Neutrophil (primary cell): ENCODE measurements around the gene DNPEP.

Experiments used
- H3K27ac ChIP-seq: fragments of 200-600 bp; sonication (generic); 2 replicates; pipeline ENCODE4 v1.5.1; 2016; ENCODE audit warnings: mild to moderate bottlenecking, moderate library complexity
- H3K27me3 ChIP-seq: fragments of 200-600 bp; sonication (generic); 2 replicates; pipeline ENCODE4 v1.6.0; 2016; ENCODE audit warnings: mild to moderate bottlenecking
- H3K36me3 ChIP-seq: fragments of 200-600 bp; sonication (generic); 2 replicates; pipeline ENCODE4 v1.5.1; 2017
- H3K4me1 ChIP-seq, 2 experiments: fragments of 200-600 bp in 1 of 2; sonication (generic) in 1 of 2; 1 replicate in 1 of 2; 2 replicates in 1 of 2; pipeline versions ENCODE4 v1.5.1 to v1.6.1; 2013 to 2016; ENCODE audit warnings: low read depth in 1 of 2, low read length in 1 of 2, mild to moderate bottlenecking in 1 of 2, moderate library complexity in 1 of 2; ENCODE audit not compliant: control insufficient read depth in 1 of 2, insufficient read depth in 1 of 2
- H3K4me3 ChIP-seq, 2 experiments: fragments of 200-600 bp in 1 of 2; sonication (generic) in 1 of 2; 1 replicate in 1 of 2; 2 replicates in 1 of 2; pipeline ENCODE4 v1.5.1; 2013 to 2016; ENCODE audit warnings: low read depth in 1 of 2, low read length in 1 of 2, mild to moderate bottlenecking in 1 of 2, moderate library complexity in 1 of 2
- H3K9me3 ChIP-seq: fragments of 200-600 bp; sonication (generic); 2 replicates; pipeline ENCODE4 v1.5.1; 2016
- TF ChIP-seq, protein P1 (sequence below): fragments of 200-600 bp; sonication (generic); IDR thresholded peaks from 2 replicates; pipeline ENCODE4 v1.5.1; 2016; ENCODE audit warnings: antibody characterized with exemption

The DNPEP gene

GRCh38 chr2:219417374-219417773, 29.7 kb upstream of the DNPEP start:
- Histone ChIP-seq H3K4me1 (no peaks in the 10 kb centered on the region), H3K27me3 (peaks cover 97% of the 10 kb centered on the region), H3K27ac (no peak overlapping the region), H3K4me3 (no peak overlapping the region), H3K36me3 (no peaks in the 10 kb centered on the region), H3K9me3 (no peaks in the 10 kb centered on the region)
- TF ChIP-seq, protein P1, sequence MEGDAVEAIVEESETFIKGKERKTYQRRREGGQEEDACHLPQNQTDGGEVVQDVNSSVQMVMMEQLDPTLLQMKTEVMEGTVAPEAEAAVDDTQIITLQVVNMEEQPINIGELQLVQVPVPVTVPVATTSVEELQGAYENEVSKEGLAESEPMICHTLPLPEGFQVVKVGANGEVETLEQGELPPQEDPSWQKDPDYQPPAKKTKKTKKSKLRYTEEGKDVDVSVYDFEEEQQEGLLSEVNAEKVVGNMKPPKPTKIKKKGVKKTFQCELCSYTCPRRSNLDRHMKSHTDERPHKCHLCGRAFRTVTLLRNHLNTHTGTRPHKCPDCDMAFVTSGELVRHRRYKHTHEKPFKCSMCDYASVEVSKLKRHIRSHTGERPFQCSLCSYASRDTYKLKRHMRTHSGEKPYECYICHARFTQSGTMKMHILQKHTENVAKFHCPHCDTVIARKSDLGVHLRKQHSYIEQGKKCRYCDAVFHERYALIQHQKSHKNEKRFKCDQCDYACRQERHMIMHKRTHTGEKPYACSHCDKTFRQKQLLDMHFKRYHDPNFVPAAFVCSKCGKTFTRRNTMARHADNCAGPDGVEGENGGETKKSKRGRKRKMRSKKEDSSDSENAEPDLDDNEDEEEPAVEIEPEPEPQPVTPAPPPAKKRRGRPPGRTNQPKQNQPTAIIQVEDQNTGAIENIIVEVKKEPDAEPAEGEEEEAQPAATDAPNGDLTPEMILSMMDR: no peak

DNA sequence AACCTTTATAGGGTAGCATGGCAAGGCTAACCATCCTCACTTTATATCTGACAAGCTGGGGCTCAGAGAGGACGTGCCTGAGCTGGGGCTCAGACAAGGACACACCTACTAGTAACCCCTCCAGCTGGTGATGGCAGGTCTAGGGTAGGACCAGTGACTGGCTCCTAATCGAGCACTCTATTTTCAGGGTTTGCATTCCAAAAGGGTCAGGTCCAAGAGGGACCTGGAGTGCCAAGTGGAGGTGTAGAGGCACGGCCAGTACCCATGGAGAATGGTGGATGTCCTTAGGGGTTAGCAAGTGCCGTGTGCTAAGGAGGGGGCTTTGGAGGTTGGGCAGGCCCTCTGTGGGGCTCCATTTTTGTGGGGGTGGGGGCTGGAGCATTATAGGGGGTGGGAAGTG, 29.2 kb upstream of the DNPEP start:
- TF ChIP-seq, protein P1: no peak
- Histone ChIP-seq H3K27ac (no peak overlapping the region), H3K9me3 (no peaks in the 10 kb centered on the region), H3K36me3 (no peaks in the 10 kb centered on the region), H3K27me3 (peaks cover 98% of the 10 kb centered on the region), H3K4me3 (no peak overlapping the region), H3K4me1 (no peaks in the 10 kb centered on the region)

- Histone ChIP-seq H3K27me3 (peaks cover 100% of the 10 kb centered on the region), H3K27ac (no peak overlapping the region), H3K4me1 (no peaks in the 10 kb centered on the region), H3K9me3 (no peaks in the 10 kb centered on the region), H3K4me3 (no peak overlapping the region), H3K36me3 (no peaks in the 10 kb centered on the region)
- TF ChIP-seq, protein P1: no peak
Measured at GRCh38 chr2:219416235-219416602, 28.5 kb upstream of the DNPEP start.

DNA sequence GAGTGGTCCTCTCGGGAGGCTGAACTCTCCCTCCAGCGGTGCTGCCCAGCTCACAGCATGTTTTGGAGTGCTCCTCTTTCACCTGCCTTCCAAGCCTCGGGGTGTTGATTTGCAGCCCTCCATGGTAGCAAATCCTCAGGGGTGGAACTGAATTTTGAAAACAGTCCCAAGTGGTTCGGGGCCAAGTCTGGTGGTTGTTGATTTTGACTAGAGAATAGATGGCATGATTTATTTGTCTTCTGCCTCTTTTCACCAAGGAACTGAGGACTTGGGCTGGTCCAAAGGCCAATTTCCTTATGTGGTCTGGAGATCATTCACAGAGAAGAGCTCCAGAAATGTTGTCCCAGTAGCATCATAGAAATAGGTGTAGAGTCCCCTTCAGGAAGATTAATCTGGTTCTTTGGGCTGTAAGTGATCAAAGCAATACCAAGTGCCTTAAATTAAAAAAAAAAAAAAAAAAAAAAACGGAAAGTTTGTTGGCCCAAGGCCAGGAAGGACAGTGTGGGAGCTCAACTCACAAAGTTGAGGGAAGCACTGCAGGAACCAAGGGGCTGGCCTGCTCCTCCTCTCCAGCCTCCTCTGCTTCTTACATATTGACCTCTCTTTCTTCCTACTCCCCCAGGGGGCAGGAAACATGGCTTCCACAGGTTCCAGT, 28.0 kb upstream of the DNPEP start:
- Histone ChIP-seq H3K36me3 (no peaks in the 10 kb centered on the region), H3K4me3 (no peak overlapping the region), H3K4me1 (no peaks in the 10 kb centered on the region), H3K27ac (no peak overlapping the region), H3K27me3 (peaks cover 98% of the 10 kb centered on the region), H3K9me3 (no peaks in the 10 kb centered on the region)
- TF ChIP-seq, protein P1: no peak

- Histone ChIP-seq H3K27me3 (peaks cover 90% of the 10 kb centered on the region), H3K4me3 (no peak overlapping the region), H3K4me1 (no peaks in the 10 kb centered on the region), H3K36me3 (no peaks in the 10 kb centered on the region), H3K27ac (no peak overlapping the region), H3K9me3 (no peaks in the 10 kb centered on the region)
- TF ChIP-seq, protein P1: no peak
Measured at GRCh38 chr2:219414857-219415256, 27.1 kb upstream of the DNPEP start.

- TF ChIP-seq, protein P1: no peak
- no peak overlapping the region for H3K27ac ChIP-seq
- H3K36me3 ChIP-seq: no peaks in the 10 kb centered on the region
- peaks cover 71% of the 10 kb centered on the region for H3K27me3 ChIP-seq
- H3K4me3 ChIP-seq: no peak overlapping the region
- no peaks in the 10 kb centered on the region for H3K4me1 ChIP-seq
- H3K9me3 ChIP-seq: no peaks in the 10 kb centered on the region
Measured at GRCh38 chr2:219410390-219410789, 22.7 kb upstream of the DNPEP start.
